Measurements from ENCODE around the gene ENKD1. TPM values are rescaled to one million over a fixed set of nuclear protein-coding genes. Genes with fewer than 3 reads are reported as not detected.

The ENKD1 gene
- total and polyA plus RNA-seq, 2 donors (not counting 1 experiment from before 2014, with no cell fraction given) = 13.3 to 14.3 TPM

DNA sequence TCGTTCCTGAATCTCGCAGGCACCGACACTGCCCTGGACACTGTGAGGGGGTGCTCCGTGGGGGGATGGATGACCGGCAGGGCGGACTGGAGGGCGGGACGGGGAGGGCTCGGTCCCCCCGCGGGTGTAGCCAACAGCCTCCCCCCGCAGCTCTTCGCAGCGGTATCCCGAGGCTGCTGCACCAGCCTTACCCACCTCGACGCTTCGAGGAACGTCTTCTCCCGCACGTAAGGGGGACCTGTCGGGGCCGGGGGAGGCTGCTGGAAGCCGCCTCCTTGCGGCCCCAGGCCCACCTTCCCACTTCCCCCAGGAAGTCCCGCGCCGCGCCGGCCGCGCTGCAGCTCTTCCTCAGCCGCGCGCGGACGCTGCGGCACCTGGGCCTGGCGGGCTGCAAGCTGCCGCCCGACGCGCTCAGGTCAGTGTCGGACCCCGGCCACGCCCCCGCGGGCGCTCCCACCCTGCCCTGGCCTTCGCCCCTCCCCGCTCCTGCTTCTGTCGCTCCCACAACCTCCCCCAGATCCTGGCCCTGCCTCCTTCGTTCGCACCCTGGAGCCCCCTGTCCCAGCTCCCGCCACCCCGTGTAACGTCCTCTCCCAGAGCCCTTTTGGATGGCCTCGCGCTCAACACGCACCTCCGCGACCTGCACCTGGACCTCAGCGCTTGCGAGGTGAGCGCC is 18.3 kb downstream of the ENKD1 start:
- intact Hi-C loops (cut with micrococcal nuclease) = no loop called here
- ATAC-seq (ENCODE audit: low read depth) = no peak
- WGBS (ENCODE audit: insufficient coverage) = 97% methylated on average over 56 of the region's 65 CpGs

DNA sequence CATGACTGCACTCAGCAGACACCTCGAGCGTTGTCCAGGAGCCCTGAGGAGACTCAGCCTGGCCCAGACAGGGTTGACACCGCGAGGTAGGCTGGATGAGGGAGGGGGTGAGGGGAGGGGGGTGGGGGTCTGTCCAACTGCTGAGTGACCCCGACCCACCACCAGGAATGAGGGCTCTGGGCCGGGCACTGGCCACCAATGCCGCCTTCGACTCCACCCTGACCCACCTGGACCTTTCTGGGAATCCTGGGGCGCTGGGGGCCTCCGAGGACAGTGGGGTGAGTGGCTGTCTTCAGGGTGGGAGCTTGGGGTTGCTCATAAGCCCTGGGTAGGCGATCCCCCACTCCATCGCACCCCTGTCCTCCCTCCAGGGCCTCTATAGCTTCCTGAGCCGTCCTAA is 18.9 kb downstream of the ENKD1 start:
- ChIA-PET POLR2A (interaction anchor here (1.1 to 1.8 kb wide), 3 partner anchors 10 to 85 kb away, joined by 3 to 6 read pairs (median 4); partner anchors contain the start of gene ACD), CTCF (interaction anchor here (0.6 to 8.4 kb wide), 5 partner anchors 18 to 369 kb away, joined by 3 to 220 read pairs (median 4); partner anchors contain the start of gene CTCF)
- Histone ChIP-seq H2AFZ (ENCODE audit: insufficient read depth, low read depth, low read length, poor library complexity, severe bottlenecking) (no peak overlapping the region), H3K27me3 (replicated peaks in 1 of 4; ENCODE audit: control extremely low read depth in 1 of 4, control insufficient read depth in 3 of 4, insufficient read depth in 4 of 4, low read length in 3 of 4) (no peaks in the 10 kb centered on the region), H3K36me3 (replicated peaks in 1 of 2; ENCODE audit: control extremely low read depth in 1 of 2, control insufficient read depth in 1 of 2, extremely low read depth in 1 of 2, insufficient read depth in 2 of 2, low read length in 1 of 2) (peaks cover 0 to 55% of the 10 kb centered on the region in 2 experiments), H3K4me1 (ENCODE audit: control insufficient read depth in 2 of 2, insufficient read depth in 2 of 2, low read length in 2 of 2) (peaks cover 12 to 20% of the 10 kb centered on the region in 2 donors), H3K27ac (ENCODE audit: low read length in 2 of 2) (no peak overlapping the region), H3K9me3 (ENCODE audit: control extremely low read depth in 1 of 3, control insufficient read depth in 2 of 3, insufficient read depth in 1 of 3, low read length in 2 of 3) (no peaks in the 10 kb centered on the region), H3K9ac (ENCODE audit: low read length) (no peak overlapping the region), H3K4me2 (replicated peaks; ENCODE audit: low read depth, low read length, poor library complexity, severe bottlenecking) (no peak overlapping the region), H3K4me3 (ENCODE audit: control extremely low read depth in 1 of 5, extremely low read depth in 1 of 5, insufficient read depth in 1 of 5, low read depth in 2 of 5, low read length in 4 of 5) (no peak overlapping the region), H3K79me2 (ENCODE audit: control insufficient read depth, insufficient read depth, low read length) (peaks cover 62% of the 10 kb centered on the region), H4K20me1 (ENCODE audit: control insufficient read depth, insufficient read depth, low read length, poor library complexity, severe bottlenecking) (peaks cover 38% of the 10 kb centered on the region)
- Mint-ChIP-seq H3K27ac (no peak overlapping the region), H3K9me3 (ENCODE audit: insufficient read depth) (no peaks in the 10 kb centered on the region), H3K4me3 (no peak overlapping the region), H3K4me1 (peaks cover 20% of the 10 kb centered on the region), H3K27me3 (no peaks in the 10 kb centered on the region)
- 91% methylated on average over 6 of the region's 13 CpGs for WGBS (ENCODE audit: insufficient coverage)
- DNase-seq (no peak), ATAC-seq (ENCODE audit: low read depth) (no peak)
- intact Hi-C loops (cut with micrococcal nuclease) = no loop called here
- TF ChIP-seq EZH2 (IDR thresholded peaks at IDR 0.05; ENCODE audit: borderline replicate concordance, insufficient read depth, low read depth, low read length, poor library complexity, severe bottlenecking) = no peak
- TF ChIP-seq, protein P1, sequence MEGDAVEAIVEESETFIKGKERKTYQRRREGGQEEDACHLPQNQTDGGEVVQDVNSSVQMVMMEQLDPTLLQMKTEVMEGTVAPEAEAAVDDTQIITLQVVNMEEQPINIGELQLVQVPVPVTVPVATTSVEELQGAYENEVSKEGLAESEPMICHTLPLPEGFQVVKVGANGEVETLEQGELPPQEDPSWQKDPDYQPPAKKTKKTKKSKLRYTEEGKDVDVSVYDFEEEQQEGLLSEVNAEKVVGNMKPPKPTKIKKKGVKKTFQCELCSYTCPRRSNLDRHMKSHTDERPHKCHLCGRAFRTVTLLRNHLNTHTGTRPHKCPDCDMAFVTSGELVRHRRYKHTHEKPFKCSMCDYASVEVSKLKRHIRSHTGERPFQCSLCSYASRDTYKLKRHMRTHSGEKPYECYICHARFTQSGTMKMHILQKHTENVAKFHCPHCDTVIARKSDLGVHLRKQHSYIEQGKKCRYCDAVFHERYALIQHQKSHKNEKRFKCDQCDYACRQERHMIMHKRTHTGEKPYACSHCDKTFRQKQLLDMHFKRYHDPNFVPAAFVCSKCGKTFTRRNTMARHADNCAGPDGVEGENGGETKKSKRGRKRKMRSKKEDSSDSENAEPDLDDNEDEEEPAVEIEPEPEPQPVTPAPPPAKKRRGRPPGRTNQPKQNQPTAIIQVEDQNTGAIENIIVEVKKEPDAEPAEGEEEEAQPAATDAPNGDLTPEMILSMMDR (IDR thresholded peaks at IDR 0.05) = no peak

More for the DNA sequence above, 18.3 kb downstream of the ENKD1 start:
- no peak overlapping the region for H3K4me3 Mint-ChIP-seq
- POLR2A ChIA-PET = interaction anchor here (1.1 to 1.8 kb wide), 2 partner anchors 10 to 86 kb away, joined by 3 to 6 read pairs; no protein-coding TSS in a partner anchor
- TF ChIP-seq, protein P1 (IDR thresholded peaks at IDR 0.05) = no peak
- TF ChIP-seq EZH2 (IDR thresholded peaks at IDR 0.05; ENCODE audit: borderline replicate concordance, insufficient read depth, low read depth, low read length, poor library complexity, severe bottlenecking) = no peak
- H3K4me1 Mint-ChIP-seq = peaks cover 20% of the 10 kb centered on the region
- Histone ChIP-seq H4K20me1 (ENCODE audit: control insufficient read depth, insufficient read depth, low read length, poor library complexity, severe bottlenecking) (peaks cover 38% of the 10 kb centered on the region), H3K4me2 (replicated peaks; ENCODE audit: low read depth, low read length, poor library complexity, severe bottlenecking) (no peak overlapping the region), H3K9ac (ENCODE audit: low read length) (no peak overlapping the region), H2AFZ (ENCODE audit: insufficient read depth, low read depth, low read length, poor library complexity, severe bottlenecking) (no peak overlapping the region), H3K79me2 (ENCODE audit: control insufficient read depth, insufficient read depth, low read length) (peaks cover 62% of the 10 kb centered on the region), H3K27me3 (replicated peaks in 1 of 4; ENCODE audit: control extremely low read depth in 1 of 4, control insufficient read depth in 3 of 4, insufficient read depth in 4 of 4, low read length in 3 of 4) (no peaks in the 10 kb centered on the region), H3K27ac (ENCODE audit: low read length in 2 of 2) (no peak overlapping the region), H3K9me3 (ENCODE audit: control extremely low read depth in 1 of 3, control insufficient read depth in 2 of 3, insufficient read depth in 1 of 3, low read length in 2 of 3) (no peaks in the 10 kb centered on the region), H3K36me3 (replicated peaks in 1 of 2; ENCODE audit: control extremely low read depth in 1 of 2, control insufficient read depth in 1 of 2, extremely low read depth in 1 of 2, insufficient read depth in 2 of 2, low read length in 1 of 2) (peaks cover 0 to 55% of the 10 kb centered on the region in 2 experiments), H3K4me1 (ENCODE audit: control insufficient read depth in 2 of 2, insufficient read depth in 2 of 2, low read length in 2 of 2) (peaks cover 12 to 20% of the 10 kb centered on the region in 2 donors), H3K4me3 (ENCODE audit: control extremely low read depth in 1 of 5, extremely low read depth in 1 of 5, insufficient read depth in 1 of 5, low read depth in 2 of 5, low read length in 4 of 5) (no peak overlapping the region)
- no peaks in the 10 kb centered on the region for H3K27me3 Mint-ChIP-seq
- CTCF ChIA-PET = interaction anchor here (0.7 to 8.4 kb wide), 4 partner anchors 86 to 234 kb away, joined by 4 to 220 read pairs (median 6); partner anchors contain the start of gene CTCF
- H3K9me3 Mint-ChIP-seq (ENCODE audit: insufficient read depth) = no peaks in the 10 kb centered on the region
- no peak for DNase-seq
- H3K27ac Mint-ChIP-seq = no peak overlapping the region

Data from B cell (primary cell).